HepG2 (cell line): Measurements from ENCODE around the gene CFTR. TPM values are rescaled to one million over a fixed set of nuclear protein-coding genes. Genes with fewer than 3 reads are reported as not detected.

Experiments used
- ATAC-seq: fragments of 200-7000 bp; cut with Tn5 transposase; 3 replicates; pipeline ENCODE4 v1.9.1; 2020; ENCODE audit warnings: mild to moderate bottlenecking, moderate library complexity
- BruUV-seq: library from RNA; stranded (reverse); fragments of 400-500 nt; replicated peaks from 2 replicates; lab custom pipeline; 2021; lab: Mats Ljungman, UMichigan
- CTCF ChIA-PET: fragments of 300-600 bp; formaldehyde crosslinking; extraction: SDS; loops from one replicate; lab custom pipeline; 2021; ENCODE audit warnings: low total read pairs, inconsistent platforms, low intra/inter-chr PET ratio; lab: Yijun Ruan, JAX
- POLR2A ChIA-PET: fragments of 350-600 bp; sonication (Branson Sonifier 250); formaldehyde crosslinking; loops from one replicate; lab custom pipeline; 2020; ENCODE audit warnings: antibody characterized with exemption, inconsistent platforms; lab: Yijun Ruan, JAX
- DNase-seq: peaks from one replicate; pipeline ENCODE4 v3.0.0-alpha.2; 2015; ENCODE audit warnings: low spot score
- FAIRE-seq: peaks from 3 replicates; lab custom pipeline; 2011; peaks lifted over from hg19 to GRCh38; lab: Jason Lieb, UNC
- H2AFZ ChIP-seq: one replicate; pipeline ENCODE4 v1.6.1; 2011; ENCODE audit warnings: low read length, inconsistent platforms
- H3K27ac ChIP-seq: fragments of 300-600 bp; 3 replicates; pipeline ENCODE4 v1.8.0; 2011; ENCODE audit warnings: mixed run types, mild to moderate bottlenecking, mixed read lengths, low read length, inconsistent platforms; ENCODE audit not compliant: insufficient read depth; ENCODE audit errors: extremely low read length
- H3K27me3 ChIP-seq, 2 experiments: fragments of 200-600 bp in 1 of 2; 2 replicates in 1 of 2; 3 replicates in 1 of 2; pipeline versions ENCODE4 v1.6.0 to v1.8.0; 2011; ENCODE audit warnings: low read length in 2 of 2, mild to moderate bottlenecking in 2 of 2, moderate library complexity in 2 of 2, inconsistent platforms in 1 of 2; ENCODE audit not compliant: insufficient read depth in 2 of 2, control insufficient read depth in 1 of 2
- H3K36me3 ChIP-seq, 2 experiments: fragments of 200-600 bp in 1 of 2; replicated peaks in 1 of 2; 2 replicates in 1 of 2; 3 replicates in 1 of 2; pipeline versions ENCODE4 v1.5.1 to v1.8.0; 2011; ENCODE audit warnings: low read length in 2 of 2, inconsistent platforms in 1 of 2; ENCODE audit not compliant: insufficient read depth in 2 of 2, control insufficient read depth in 1 of 2
- H3K4me1 ChIP-seq: 2 replicates; pipeline ENCODE4 v1.5.1; 2012; ENCODE audit warnings: low read length, inconsistent platforms; ENCODE audit not compliant: insufficient read depth
- H3K4me2 ChIP-seq: 2 replicates; pipeline ENCODE4 v1.6.0; 2011; ENCODE audit warnings: low read depth, low read length, inconsistent platforms
- H3K4me3 ChIP-seq, 3 experiments: fragments of 200-600 bp in 1 of 3; sonication (generic), shearing (Covaris generic) in 1 of 3; replicated peaks in 1 of 3; 2 replicates each; pipeline ENCODE4 v1.5.1; 2011 to 2016; ENCODE audit warnings: low read length in 3 of 3, inconsistent platforms in 2 of 3, low read depth in 2 of 3, mild to moderate bottlenecking in 2 of 3, control low read depth in 1 of 3, mixed read lengths in 1 of 3; ENCODE audit not compliant: insufficient read depth in 1 of 3
- H3K79me2 ChIP-seq: one replicate; pipeline ENCODE4 v1.6.1; 2011; ENCODE audit warnings: low read length, inconsistent platforms; ENCODE audit not compliant: insufficient read depth
- H3K9ac ChIP-seq: 2 replicates; pipeline ENCODE4 v1.6.0; 2011; ENCODE audit warnings: mild to moderate bottlenecking, low read depth, low read length, inconsistent platforms; ENCODE audit not compliant: insufficient read depth
- H3K9me3 ChIP-seq: 2 replicates; pipeline ENCODE4 v1.5.1; 2012; ENCODE audit warnings: mild to moderate bottlenecking, low read length
- H4K20me1 ChIP-seq: 2 replicates; pipeline ENCODE4 v1.6.0; 2011; ENCODE audit warnings: inconsistent platforms, mild to moderate bottlenecking, low read length, moderate library complexity; ENCODE audit not compliant: insufficient read depth
- ARNT2 ChIP-seq: sonication (generic); formaldehyde crosslinking; IDR thresholded peaks from 2 replicates; pipeline ENCODE4 v1.8.0; 2022; ENCODE audit warnings: mild to moderate bottlenecking, low read depth, missing genetic modification reagents, moderate library complexity
- FOSL2 ChIP-seq: sonication (generic); formaldehyde crosslinking; IDR thresholded peaks from 2 replicates; pipeline ENCODE4 v1.4.0; 2020; ENCODE audit warnings: missing genetic modification reagents
- GPN1 ChIP-seq: sonication (generic); formaldehyde crosslinking; IDR thresholded peaks from 2 replicates; pipeline ENCODE4 v1.5.1; 2020; ENCODE audit warnings: missing genetic modification reagents, borderline replicate concordance
- HNF4A ChIP-seq: sonication (generic); formaldehyde crosslinking; IDR thresholded peaks from 2 replicates; pipeline ENCODE4 v1.4.0; 2020; ENCODE audit warnings: missing genetic modification reagents
- ONECUT2 ChIP-seq: sonication (generic); formaldehyde crosslinking; IDR thresholded peaks from 2 replicates; pipeline ENCODE4 v1.4.0; 2020; ENCODE audit warnings: missing genetic modification reagents
- RFX3 ChIP-seq: IDR thresholded peaks from 2 replicates; pipeline ENCODE4 v1.6.1; 2016; ENCODE audit warnings: missing biosample characterization, missing genetic modification reagents
- ZBTB4 ChIP-seq: sonication (generic); formaldehyde crosslinking; IDR thresholded peaks from 2 replicates; pipeline ENCODE4 v1.4.0; 2020; ENCODE audit warnings: missing genetic modification reagents, mild to moderate bottlenecking, borderline replicate concordance
- ZNF30 ChIP-seq: sonication (generic); formaldehyde crosslinking; IDR thresholded peaks from 2 replicates; pipeline ENCODE4 v1.5.0; 2020; ENCODE audit warnings: mild to moderate bottlenecking, missing genetic modification reagents
- ZNF33A ChIP-seq: sonication (generic); formaldehyde crosslinking; IDR thresholded peaks from 2 replicates; pipeline ENCODE4 v1.5.1; 2020; ENCODE audit warnings: missing genetic modification reagents, mild to moderate bottlenecking, moderate library complexity, borderline replicate concordance
- WGBS: methylation state at CpG from one replicate; pipeline ENCODE4 v1.1.6; 2017; ENCODE audit warnings: low lambda C conversion rate; 5-methylcytosine and 5-hydroxymethylcytosine counted together
- in situ Hi-C: cut with HindIII; loops from 2 replicates; pipeline ENCODE4 v1.10.0; 2017; ENCODE audit warnings: low pct_unique_long_range_greater_than_20kb; ENCODE audit not compliant: extremely low pct_ligation_motif_present
- intact Hi-C: fragments of 100-400 bp; cut with micrococcal nuclease; formaldehyde crosslinking; loops from one replicate; pipeline ENCODE4 v1.10.0; 2022; ENCODE audit not compliant: unreplicated experiment
- polyA plus RNA-seq, 8 experiments: library from polyadenylated mRNA; depleted of rRNA in 3 of 8; stranded (reverse) in 7 of 8; unstranded in 1 of 8; fragments of >200 nt; fragmentation: Illumina TruSeq in 4 of 8; extraction: Trizol in 4 of 8; gene quantifications; 2 replicates each; pipeline versions ENCODE4 v1.2.1 to v1.2.3, GENCODE V29; 2011 to 2016; ENCODE audit warnings: low read depth in 4 of 8, missing spikeins in 1 of 8, mixed read lengths in 1 of 8; ENCODE audit not compliant: insufficient read depth in 1 of 8
- total RNA-seq, 5 experiments: library from RNA; depleted of rRNA; stranded (reverse); fragments of >200 nt; fragmentation: Illumina TruSeq; extraction: Trizol; gene quantifications; 2 replicates each; pipeline ENCODE4 v1.2.3, GENCODE V29; 2016; ENCODE audit warnings: low read depth in 1 of 5
- TF ChIP-seq, protein P1 (sequence below): sonication (generic); formaldehyde crosslinking; IDR thresholded peaks from 2 replicates; pipeline ENCODE4 v1.4.0; 2020; ENCODE audit warnings: missing genetic modification reagents
- TF ChIP-seq, protein P2 (sequence below): sonication (generic); formaldehyde crosslinking; IDR thresholded peaks from 2 replicates; pipeline ENCODE4 v1.5.0; 2020; ENCODE audit warnings: mild to moderate bottlenecking, missing genetic modification reagents, borderline replicate concordance
- TF ChIP-seq, protein P3 (sequence below): sonication (generic); formaldehyde crosslinking; IDR thresholded peaks from 2 replicates; pipeline ENCODE4 v1.5.0; 2020; ENCODE audit warnings: missing genetic modification reagents

The CFTR gene
- total and polyA plus RNA-seq, 2 of the 13 experiments (the other 11 are each of a cell fraction or from before 2014, with no cell fraction given): not detected

GRCh38 chr7:117645481-117646165, 165.8 kb downstream of the CFTR start (continued):
- TF ChIP-seq, protein P1, sequence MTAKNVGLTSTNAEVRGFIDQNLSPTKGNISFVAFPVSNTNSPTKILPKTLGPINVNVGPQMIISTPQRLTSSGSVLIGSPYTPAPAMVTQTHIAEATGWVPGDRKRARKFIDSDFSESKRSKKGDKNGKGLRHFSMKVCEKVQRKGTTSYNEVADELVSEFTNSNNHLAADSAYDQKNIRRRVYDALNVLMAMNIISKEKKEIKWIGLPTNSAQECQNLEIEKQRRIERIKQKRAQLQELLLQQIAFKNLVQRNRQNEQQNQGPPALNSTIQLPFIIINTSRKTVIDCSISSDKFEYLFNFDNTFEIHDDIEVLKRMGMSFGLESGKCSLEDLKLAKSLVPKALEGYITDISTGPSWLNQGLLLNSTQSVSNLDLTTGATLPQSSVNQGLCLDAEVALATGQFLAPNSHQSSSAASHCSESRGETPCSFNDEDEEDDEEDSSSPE: no peak
- TF ChIP-seq, all 625 proteins: peak for 0

DNA sequence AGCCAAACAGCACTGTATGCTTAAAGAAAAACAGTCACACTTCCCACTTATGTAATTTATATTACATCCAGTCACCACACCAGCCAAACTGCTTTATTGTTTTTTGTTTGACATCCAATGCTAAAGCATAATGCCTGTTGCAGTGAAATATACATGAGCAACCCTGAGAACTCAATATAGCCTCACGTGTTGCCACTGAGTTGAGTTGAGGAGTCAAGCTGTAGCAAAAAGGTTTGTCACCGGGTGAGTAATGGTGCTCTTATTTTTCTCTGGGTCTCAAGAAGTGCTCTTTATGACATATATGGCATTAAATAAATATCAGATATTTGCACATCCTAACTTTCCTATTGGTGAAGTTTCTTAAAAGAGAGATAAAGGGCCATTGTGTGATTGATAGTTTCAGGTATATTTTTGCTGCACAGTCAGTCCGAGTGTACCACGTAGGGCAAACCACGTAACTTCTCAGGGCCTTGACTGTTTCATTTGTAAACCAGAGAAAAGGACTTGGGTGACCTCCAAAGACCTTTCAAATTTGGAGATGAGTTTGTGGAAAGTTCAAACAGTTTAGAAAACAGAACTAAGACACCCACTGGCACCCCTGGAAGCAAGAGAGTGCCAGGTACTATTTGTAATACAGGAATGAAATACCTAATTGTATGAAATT, 168.5 kb downstream of the CFTR start:
- no peak overlapping the region for H3K27ac ChIP-seq
- no peak for ATAC-seq
- in situ Hi-C loops (no loop called here), intact Hi-C loops (no loop called here)
- H3K9me3 ChIP-seq: no peaks in the 10 kb centered on the region
- 37% methylated on average over 5 of the region's 5 CpGs for WGBS
- H4K20me1 ChIP-seq: no peaks in the 10 kb centered on the region
- no peak for DNase-seq
- BruUV-seq: no TSS peak
- H3K4me1 ChIP-seq: no peaks in the 10 kb centered on the region
- H3K36me3 ChIP-seq: no peaks in the 10 kb centered on the region
- ChIA-PET POLR2A (no interaction called here), CTCF (no interaction called here)
- H2AFZ ChIP-seq: no peak overlapping the region
- no peak overlapping the region for H3K4me3 ChIP-seq
- no peak for FAIRE-seq
- no peaks in the 10 kb centered on the region for H3K27me3 ChIP-seq
- no peak overlapping the region for H3K9ac ChIP-seq
- H3K79me2 ChIP-seq: no peaks in the 10 kb centered on the region
- no peak overlapping the region for H3K4me2 ChIP-seq
- TF ChIP-seq ZNF33A (CRISPR knock-in tag) (no peak), ZBTB4 (no peak), ARNT2 (CRISPR knock-in tag) (no peak), ZNF30 (CRISPR knock-in tag) (no peak), ONECUT2 (no peak), HNF4A (CRISPR knock-in tag) (no peak), GPN1 (CRISPR knock-in tag) (no peak), RFX3 (CRISPR knock-in tag) (no peak), FOSL2 (CRISPR knock-in tag) (no peak)
- TF ChIP-seq, protein P2, sequence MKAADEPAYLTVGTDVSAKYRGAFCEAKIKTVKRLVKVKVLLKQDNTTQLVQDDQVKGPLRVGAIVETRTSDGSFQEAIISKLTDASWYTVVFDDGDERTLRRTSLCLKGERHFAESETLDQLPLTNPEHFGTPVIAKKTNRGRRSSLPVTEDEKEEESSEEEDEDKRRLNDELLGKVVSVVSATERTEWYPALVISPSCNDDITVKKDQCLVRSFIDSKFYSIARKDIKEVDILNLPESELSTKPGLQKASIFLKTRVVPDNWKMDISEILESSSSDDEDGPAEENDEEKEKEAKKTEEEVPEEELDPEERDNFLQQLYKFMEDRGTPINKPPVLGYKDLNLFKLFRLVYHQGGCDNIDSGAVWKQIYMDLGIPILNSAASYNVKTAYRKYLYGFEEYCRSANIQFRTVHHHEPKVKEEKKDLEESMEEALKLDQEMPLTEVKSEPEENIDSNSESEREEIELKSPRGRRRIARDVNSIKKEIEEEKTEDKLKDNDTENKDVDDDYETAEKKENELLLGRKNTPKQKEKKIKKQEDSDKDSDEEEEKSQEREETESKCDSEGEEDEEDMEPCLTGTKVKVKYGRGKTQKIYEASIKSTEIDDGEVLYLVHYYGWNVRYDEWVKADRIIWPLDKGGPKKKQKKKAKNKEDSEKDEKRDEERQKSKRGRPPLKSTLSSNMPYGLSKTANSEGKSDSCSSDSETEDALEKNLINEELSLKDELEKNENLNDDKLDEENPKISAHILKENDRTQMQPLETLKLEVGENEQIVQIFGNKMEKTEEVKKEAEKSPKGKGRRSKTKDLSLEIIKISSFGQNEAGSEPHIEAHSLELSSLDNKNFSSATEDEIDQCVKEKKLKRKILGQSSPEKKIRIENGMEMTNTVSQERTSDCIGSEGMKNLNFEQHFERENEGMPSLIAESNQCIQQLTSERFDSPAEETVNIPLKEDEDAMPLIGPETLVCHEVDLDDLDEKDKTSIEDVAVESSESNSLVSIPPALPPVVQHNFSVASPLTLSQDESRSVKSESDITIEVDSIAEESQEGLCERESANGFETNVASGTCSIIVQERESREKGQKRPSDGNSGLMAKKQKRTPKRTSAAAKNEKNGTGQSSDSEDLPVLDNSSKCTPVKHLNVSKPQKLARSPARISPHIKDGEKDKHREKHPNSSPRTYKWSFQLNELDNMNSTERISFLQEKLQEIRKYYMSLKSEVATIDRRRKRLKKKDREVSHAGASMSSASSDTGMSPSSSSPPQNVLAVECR (CRISPR knock-in tag): no peak
- TF ChIP-seq, protein P3, sequence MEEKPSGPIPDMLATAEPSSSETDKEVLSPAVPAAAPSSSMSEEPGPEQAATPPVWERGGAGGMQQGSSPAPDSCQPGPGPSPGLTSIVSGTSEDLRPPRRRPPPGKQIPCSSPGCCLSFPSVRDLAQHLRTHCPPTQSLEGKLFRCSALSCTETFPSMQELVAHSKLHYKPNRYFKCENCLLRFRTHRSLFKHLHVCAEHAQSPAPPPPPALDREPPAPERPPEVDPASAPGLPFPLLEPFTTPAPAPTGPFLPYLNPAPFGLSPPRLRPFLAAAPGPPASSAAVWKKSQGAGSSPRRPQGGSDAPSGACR (CRISPR knock-in tag): no peak
